Right lung (tissue), 5 donors: ENCODE data around the gene ILDR1. TPM values are rescaled to one million over a fixed set of nuclear protein-coding genes. Genes with fewer than 3 reads are reported as not detected.
"Not testable (repeated sequence)": the region's sequence is repeated elsewhere in the genome, so short reads cannot be mapped to it uniquely, and the experiment has no call there.

ENCODE experiments used
- DNase-seq, 2 donors: peaks; one replicate each; pipeline ENCODE4 v3.0.0-alpha.2; 2013
- polyA plus RNA-seq, 5 donors: library from polyadenylated mRNA; unstranded; fragments of 120-200 nt; gene quantifications; one replicate each; pipeline versions ENCODE4 v1.2.1 to v1.2.3, GENCODE V29; 2013; ENCODE audit warnings: inconsistent platforms in 1 of 5, low replicate concordance in 1 of 5; ENCODE audit not compliant: insufficient read length in 5 of 5, insufficient read depth in 1 of 5

The ILDR1 gene
- polyA plus RNA-seq, 5 donors: 4.2 to 6.7 (median 4.7) TPM

DNA sequence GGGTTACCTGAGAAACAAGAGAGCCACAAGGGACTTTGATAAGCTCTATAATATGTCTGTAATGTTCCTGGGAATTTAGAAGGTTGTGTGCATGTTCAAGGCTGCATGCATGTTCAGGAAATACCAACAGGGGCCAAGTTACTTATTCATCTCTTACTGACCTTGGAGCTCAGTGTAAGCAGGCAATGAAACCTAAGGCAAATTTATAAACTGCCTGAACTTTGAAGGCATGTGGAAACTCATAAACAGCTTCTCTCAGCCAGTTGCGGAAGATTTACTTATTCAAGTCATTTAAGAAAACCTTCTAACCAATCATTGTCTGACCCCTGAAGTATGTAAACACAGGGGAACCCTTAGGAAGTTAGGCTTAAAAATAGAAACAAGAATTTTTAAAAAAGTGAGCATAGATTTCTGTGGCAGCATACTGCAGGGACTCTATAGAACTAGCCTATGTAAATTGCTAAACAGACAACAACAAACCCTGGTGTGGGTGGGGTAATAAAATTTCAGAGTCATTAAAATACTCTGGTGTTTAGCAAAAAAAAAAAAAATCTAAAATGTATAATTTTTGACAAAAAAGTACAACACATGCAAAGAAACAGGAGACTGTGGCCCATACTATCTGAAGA lies 70.6 kb downstream of the ILDR1 start:
- no peak for DNase-seq

DNA sequence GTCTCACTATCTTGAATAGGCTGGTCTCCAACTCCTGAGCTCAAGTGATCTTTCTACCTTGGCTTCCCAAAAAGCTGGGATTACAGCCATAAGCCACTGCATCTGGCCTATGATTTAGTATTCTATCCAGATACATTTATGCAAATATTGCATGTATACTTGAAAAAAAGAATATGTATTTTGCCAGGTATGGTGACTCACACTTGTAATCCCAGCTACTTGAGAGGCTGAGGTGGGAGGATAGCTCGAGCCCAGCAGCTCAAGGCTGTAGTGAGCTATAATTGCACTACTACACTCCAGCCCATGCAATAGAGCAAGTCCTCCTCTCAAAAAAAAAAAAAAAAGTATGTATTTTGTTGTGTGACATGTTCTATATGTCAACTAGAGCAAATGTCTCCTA lies 73.4 kb downstream of the ILDR1 start:
- DNase-seq: no peak

DNA sequence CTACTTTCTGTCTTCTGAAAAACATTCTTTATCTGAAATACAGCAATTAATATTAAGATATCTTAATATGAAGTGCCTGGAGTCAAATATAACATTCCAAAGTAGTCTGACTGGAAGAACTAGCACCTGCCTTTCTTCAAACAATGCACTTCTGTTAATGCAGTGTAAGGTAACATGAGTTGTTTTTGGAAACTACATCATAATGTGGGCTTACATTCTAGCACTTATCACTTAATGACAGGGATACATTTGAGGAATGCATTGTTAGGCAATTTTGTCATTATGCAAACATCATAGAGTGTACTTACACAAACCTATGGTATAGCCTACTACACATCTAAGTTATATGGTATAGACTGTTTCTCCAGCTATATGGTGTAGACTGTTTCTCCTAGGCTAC lies 78.6 kb downstream of the ILDR1 start:
- DNase-seq: no peak

DNA sequence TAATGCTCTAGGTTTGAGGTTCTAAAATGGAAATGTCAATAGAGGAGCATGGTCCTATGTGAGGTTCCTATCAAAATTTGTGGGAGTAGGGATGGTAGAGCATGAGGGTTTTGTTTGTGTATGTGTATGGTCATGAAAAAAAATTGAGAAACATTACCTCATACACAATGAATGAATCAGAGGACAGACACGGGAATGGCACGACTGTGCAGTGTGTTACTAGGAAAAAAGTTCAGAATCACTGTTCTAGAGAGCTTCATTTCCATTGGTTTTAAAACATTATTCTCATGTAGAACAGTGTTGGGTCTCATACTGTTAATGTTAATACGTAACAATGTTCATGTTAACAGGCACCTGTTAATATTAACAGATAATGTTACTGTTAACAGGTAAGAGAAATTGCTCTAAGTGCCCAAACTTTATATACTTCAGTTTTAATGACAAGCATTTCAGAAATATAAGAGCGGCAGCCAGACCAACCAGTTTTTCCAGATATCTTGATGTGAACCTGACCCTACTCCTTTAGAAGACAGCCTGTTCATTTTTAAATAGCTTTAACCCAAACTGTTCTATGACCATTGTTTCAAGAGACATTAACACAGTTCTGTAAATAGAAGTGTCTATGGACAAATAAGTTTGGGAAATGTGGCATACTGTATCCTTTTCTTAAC lies 79.8 kb downstream of the ILDR1 start:
- DNase-seq: peak; percentile 32 to 51

DNA sequence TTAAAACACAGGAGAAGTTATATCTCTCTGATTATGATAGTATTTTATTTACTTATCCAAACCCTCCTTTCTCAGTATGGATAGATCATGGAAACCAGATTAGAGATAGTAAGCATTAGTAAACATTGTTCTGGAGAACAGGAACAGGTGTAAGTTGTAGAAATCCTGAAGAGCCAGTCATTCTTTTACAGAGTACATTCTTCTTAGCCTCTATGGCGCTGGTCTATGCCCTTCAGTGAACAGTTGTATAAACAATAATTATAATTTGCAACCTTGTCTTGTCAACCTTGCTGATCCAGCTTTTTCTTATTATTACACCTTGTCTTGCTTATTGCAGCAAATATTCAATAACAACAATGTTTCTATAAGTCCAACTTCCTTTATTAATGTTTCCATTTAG lies 80.5 kb downstream of the ILDR1 start:
- DNase-seq: no peak

DNA sequence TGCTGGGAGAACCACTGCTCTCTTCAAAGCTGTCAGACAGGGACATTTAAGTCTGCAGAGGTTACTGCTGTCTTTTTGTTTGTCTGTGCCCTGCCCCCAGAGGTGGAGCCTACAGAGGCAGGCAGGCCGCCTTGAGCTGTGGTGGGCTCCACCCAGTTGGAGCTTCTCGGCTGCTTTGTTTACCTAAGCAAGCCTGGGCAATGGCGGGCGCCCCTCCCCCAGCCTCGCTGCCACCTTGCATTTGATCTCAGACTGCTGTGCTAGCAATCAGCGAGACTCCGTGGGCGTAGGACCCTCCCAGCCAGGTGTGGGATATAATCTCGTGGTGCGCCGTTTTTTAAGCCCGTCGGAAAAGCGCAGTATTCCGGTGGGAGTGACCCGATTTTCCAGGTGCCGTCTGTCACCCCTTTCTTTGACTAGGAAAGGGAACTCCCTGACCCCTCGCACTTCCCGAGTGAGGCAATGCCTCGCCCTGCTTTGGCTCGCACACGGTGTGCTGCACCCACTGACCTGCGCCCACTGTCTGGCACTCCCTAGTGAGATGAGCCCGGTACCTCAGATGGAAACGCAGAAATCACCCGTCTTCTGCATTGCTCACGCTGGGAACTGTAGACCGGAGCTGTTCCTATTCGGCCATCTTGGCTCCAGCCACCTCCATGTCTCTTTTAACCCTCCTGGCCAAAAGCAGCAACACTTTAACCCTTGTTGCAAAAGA lies 83.7 kb downstream of the ILDR1 start:
- DNase-seq: not testable (repeated sequence)

Other genes with a start within 250 kb of the ILDR1 start
- gene IQCB1, start 187.2 kb downstream of the ILDR1 start, polyA plus RNA-seq: 10 to 100 TPM; 31.0 to 49.7 (median 40.3) TPM
- 1 to 10 TPM; 3.6 to 5.2 (median 4.0) TPM for gene EAF2, start 187.0 kb downstream of the ILDR1 start, polyA plus RNA-seq
- 10 to 100 TPM; 13.4 to 29.5 (median 26.0) TPM for gene SLC15A2, start 127.8 kb downstream of the ILDR1 start, polyA plus RNA-seq
- 1 to 10 TPM; 2.1 to 4.3 (median 3.3) TPM for gene CD86, start 33.1 kb upstream of the ILDR1 start, polyA plus RNA-seq
- gene CASR, start 161.4 kb upstream of the ILDR1 start, polyA plus RNA-seq: under 1 TPM in 3 of 5 donors, not detected in 2; 0.01 to 0.13 (median 0.01) TPM